Fibroblast of gingiva (primary cell): ENCODE results near the gene GREB1L.
"Not testable (repeated sequence)": the region's sequence is repeated elsewhere in the genome, so short reads cannot be mapped to it uniquely, and the experiment has no call there.

Experiments
- DNase-seq: peaks from one replicate; pipeline ENCODE4 v3.0.0-alpha.2; 2011; ENCODE audit warnings: low read depth

GREB1L gene

GRCh38 chr18:21307578-21307977 lies 65.5 kb downstream of the GREB1L start:
- DNase-seq: no peak

- no peak for DNase-seq
These were observed 67.2 kb downstream of the GREB1L start for GRCh38 chr18:21309248-21309647.

DNA sequence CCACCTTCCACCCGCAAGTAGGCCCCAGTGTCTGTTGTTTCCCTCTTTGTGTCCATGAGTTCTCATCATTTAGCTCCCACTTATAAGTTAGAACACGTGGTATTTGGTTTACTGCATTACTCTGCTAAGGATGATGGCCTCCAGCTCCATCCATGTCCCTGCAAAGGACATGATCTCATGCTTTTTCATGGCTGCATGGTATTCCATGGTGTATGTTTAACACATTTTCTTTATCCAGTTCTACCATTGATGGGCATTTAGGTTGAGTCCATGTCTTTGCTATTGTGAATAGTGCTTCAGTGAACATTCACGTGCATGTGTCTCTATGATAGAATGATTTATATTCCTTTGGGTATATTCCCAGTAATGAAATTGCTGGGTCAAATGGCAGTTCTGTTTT lies 69.9 kb downstream of the GREB1L start:
- DNase-seq: not testable (repeated sequence)

DNA sequence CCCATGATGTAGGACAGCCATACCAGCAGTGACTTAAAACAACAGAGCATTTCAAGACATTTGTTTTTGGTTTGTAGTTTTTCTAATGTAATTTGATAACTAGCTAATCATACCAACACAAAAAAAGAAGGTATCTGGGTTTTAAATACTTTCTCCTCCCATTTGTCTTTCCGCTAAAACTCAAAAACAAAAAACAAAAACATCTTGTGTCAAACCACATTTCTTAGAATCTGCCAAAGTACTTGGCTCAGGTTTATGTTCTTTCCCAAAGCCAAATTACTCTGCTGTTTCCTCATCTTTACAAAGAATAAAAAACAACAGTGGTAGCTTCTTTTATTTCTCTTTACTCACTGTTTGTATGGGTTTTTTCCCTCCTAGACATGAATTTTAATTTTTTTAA lies 71.5 kb downstream of the GREB1L start:
- peak; percentile 80 for DNase-seq

GRCh38 chr18:21314724-21315123 lies 72.7 kb downstream of the GREB1L start:
- DNase-seq: no peak

DNA sequence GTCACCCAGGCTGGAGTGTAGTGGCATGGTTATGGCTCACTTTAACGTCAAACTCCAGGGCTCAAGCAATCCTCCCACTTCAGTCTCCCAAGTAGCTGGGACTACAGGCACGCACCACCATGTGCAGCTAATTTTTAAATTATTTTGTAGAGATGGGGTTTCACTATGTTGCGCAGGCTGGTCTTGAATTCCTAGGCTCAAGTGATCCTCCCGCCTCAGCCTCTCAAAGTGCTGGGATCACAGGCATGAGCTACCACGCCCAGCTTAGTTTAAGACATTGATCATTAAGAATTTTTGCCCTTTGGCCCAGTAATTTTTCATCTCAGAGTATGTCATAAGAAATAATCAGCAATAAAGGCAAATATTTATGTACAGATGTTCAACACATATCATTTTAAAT lies 73.1 kb downstream of the GREB1L start:
- DNase-seq: not testable (repeated sequence)

DNA sequence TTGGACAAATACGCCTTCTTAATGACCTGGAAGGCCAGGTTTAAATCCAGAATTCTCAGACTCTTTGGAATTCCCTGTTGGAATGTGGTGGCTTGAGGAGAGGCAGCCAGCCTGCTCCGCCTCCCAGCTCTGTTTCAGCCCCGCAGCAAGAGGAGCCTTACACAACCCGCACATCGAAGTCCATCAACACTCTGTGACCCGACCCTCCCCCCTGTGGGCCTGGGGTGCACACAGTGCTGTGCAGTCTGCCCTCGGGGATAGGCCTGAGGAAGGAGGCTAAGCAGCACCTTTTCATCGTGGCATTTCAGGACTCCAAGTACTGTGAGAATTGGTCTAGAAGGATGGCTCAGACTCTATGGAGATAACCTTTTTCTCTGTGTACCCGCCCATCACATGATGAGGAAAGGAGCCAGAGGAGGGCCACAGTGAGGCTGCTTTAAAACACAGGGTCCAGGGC lies 73.7 kb downstream of the GREB1L start:
- no peak for DNase-seq

DNA sequence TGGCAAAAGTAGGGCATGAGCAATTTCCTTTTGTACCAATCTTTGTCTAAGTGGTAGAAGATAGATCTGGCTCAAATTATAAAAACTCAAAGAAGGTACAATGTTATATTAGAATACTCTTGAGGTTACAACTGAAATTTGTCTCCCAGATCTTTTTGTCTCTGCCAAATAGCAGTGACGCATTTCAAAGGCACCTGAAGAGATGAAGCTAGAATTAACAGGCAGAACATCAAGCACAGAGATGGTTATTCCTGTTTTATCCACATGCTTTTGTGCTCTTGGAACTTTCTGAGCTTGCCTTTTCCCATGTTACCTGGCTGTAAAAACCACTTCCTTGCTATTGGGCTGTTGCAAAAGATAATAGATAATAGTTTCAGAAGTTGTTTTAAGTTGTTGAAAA lies 74.3 kb downstream of the GREB1L start:
- no peak for DNase-seq

GRCh38 chr18:21321711-21322110 lies 79.7 kb downstream of the GREB1L start:
- no peak for DNase-seq

DNA sequence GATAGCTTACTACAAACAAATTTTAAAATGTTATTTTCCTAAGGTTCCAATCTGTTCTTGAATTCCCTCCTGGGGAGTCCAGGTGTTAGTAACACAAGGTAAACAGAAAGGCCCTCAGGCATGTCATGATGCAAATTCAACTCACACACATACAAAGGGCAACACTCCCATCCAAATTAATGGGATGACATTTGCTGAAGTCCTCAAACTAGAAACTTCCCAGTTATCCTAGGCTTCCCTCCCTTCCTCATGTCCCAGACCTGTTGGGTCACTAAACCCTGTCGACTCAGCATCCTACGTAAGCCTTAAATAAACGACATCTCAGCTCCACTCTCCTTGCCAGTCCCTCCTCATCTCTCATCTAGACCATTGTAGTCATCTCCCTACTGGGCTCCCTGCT lies 85.1 kb downstream of the GREB1L start:
- DNase-seq: no peak

DNA sequence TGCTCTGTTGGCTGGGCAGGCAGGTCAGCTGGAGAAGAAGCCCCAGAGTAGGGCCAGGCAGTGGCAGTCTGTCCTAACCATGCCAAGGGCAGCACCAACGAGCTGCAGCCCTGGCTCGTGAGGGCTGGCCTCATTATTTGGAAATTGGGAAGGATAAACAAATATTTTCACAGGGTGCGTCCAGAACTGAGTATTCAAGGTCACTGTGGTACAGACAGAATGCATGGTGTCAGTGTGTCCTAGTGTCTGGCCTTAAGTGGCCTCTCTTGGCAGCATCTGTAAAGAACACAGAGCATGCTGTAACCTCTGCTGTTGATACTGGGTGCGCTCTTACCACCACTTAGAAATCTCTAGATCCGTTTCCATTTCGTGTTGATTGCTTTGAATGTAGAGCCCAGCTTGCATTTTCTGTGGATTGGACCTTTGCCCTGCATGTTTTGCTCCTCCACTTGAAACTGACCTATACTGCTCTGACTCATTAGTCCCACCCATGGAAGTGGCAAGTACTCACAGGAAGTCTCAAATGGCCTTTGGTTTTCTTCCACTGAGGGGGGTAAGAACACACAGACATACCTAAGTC lies 88.2 kb downstream of the GREB1L start:
- DNase-seq: peak; percentile 85

GRCh38 chr18:21331065-21331464 lies 89.0 kb downstream of the GREB1L start:
- no peak for DNase-seq

GRCh38 chr18:21335927-21336488 lies 94.0 kb downstream of the GREB1L start:
- no peak for DNase-seq

DNA sequence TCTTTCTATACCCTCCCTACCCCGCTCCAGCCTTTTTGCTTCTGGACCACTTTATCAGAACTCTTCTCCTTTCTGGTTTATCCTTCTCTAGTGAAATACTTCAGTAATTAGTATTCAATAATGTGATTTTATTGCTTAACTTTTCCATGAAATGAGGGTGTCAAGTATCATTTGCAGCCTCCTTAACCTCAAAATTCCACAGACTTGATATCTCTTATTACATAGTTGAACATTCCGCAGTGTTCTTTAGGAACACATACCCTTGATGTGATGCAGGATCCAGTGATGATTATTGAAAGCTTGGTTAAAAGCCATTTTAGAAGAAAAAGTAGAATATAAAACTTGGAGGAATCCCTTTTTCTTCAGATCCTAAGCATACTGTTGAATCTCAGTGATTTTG lies 94.8 kb downstream of the GREB1L start:
- peak; percentile 9 for DNase-seq

DNA sequence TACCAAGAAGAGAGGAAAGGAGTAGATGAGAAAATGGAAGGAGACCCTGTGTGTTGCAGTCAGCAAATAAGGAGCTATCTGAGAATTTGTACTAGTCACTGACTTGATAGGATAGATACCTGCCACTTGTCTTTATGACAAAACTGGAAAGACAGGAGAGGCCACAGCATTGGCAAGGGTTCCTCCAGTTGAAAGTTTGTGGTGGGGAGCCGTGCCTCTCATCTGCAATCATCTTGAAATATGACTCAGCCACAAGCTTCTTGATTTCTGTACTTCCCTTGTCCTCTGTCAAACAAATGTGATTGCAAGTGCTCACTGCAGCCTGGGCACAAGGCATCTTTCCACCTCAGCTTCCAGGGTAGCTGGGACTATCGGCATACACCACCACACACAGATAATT lies 99.1 kb downstream of the GREB1L start:
- DNase-seq: peak; percentile 14

- no peak for DNase-seq
These were observed 100.3 kb downstream of the GREB1L start for GRCh38 chr18:21342372-21342771.

DNA sequence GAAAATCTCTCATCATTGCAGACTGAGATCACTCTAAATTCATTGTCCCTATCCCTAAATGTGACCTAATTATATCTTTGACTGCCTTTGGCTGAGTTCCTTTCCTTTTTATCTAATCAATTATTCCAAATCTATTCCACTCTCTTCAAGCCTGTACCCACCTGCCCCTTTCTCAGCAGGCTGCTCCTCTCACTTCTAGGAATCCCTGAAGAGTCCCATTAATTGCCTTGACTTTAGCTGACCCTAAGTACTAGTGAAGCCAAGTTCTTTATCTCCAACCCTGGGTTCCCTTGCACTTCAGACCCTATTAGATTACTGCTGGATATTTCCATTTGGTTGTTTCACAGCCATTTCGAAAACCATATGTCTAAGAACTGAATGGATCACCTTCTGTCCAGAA lies 102.8 kb downstream of the GREB1L start:
- no peak for DNase-seq

DNA sequence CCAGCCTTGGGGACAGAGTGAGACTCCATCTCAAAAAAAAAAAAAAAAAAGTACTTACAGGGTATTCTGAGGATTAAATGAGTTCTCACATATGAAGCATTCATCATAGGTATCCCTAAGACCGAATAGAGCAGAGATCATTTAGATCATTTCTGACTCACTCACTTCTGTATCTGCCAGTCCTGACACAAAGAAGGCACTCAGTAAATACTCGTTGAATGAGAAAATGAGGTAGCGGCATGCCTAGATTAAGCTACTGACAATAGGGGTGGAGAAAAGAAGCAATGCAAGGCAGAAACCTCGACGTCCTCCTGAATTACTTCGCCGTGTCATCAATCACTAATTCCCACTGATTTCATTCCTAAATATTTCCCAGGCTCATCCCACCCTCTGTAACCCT lies 103.8 kb downstream of the GREB1L start:
- no peak for DNase-seq

GRCh38 chr18:21359746-21360145 lies 117.7 kb downstream of the GREB1L start:
- DNase-seq: peak; percentile 10

GRCh38 chr18:21361307-21361880 lies 119.4 kb downstream of the GREB1L start:
- no peak for DNase-seq

DNA sequence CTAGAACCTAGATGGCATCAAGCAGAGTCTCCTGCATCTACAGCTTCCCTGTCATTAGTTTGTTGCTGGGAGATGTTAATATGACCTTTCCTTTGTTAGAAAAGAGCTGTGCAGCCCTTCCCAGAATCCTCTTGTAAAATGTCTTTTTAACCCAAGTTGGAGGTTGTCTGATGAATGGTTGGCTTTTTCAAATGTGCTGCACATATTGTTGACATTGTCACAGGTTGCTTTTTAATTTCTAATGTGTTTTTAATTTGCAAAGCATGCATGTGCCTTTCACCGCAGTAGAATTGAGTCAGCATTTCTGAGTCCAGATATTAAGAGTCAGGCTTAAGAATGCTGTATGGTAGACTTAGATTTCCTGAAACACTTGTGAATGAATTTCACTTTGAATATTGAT lies 120.8 kb downstream of the GREB1L start:
- peak; percentile 6 for DNase-seq

- DNase-seq: no peak
These were observed 121.3 kb downstream of the GREB1L start for GRCh38 chr18:21363348-21363747.

DNA sequence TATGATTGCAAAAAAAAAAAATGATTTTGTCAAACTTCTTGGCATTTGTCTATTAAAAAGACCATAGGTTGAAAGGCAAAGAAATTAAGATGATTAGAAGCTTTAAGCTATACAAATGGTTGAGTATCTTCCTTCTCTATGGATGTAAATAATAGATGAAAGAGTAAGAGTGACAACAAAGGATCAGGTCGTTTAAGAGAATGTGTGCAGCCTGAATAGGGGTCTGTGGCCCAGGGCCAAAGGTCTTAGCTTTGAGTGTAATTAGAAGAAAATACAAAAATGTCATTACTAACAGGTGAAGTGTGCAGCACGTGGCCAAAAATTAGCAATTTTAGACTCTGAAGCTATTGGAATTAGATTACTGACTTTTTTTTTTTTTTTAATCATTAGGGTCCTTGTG lies 122.4 kb downstream of the GREB1L start:
- DNase-seq: no peak

GRCh38 chr18:21366896-21367295 lies 124.9 kb downstream of the GREB1L start:
- no peak for DNase-seq
